NCI-H1694 treated with DMSO at 0.1 percent for 48 hours (cell line): ENCODE data around the gene CEP85L.

ENCODE experiments used
- DNase-seq: peaks from one replicate; lab custom pipeline; 2025; lab: John Stamatoyannopoulos, UW

Gene CEP85L

DNA sequence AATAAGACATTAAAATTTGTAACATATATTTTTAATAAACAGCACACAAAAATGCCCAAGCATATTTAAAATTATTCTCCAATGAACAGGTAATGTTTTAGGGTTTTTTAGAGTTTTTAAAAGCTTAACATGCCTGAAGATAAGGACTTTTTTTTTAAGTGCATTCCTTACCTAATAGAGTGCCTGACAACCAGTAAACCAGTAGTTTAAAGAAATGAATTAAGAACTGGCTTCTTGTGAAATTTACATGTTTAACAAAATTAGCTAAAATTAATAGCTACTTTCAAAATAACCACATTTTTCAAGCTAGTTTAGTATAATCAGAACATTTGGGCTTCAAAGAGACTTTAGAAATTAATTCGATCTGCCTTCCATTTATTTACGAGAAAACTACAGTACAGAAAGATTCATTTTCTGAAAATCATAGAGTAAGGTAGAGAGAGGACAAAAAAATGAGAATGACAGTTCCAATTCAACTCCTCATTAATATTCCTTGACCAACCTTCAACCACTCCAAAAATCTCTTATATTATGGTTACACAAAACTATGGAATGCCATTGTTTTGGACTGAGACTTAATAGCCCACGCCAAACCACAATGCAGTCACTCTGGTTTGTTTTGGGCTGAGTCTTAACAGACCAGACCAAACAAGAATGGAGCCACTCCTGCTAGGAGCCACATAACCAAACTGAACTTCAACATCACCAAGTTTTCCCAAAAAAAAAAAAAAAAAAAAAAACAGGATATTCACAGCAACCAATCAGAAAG is 109.0 kb downstream of the CEP85L start:
- no peak for DNase-seq

DNA sequence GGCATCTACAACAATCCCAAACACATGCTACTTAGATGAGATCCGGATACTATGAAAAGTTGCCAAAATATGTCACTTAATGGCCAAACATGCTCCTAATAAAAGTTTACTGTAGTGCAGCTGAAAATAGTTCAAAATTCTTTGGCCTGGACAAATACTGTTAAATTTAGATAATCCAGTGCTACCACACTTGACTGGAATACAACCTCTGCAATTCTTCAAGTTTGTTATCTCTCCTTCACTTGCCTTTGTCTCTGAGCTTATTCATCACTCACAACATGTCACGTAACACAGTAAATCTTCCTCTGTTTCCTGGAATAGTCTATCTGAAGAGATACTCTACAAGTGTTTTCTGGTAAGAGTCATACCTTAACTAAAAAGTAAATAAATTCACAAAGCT is 113.8 kb downstream of the CEP85L start:
- DNase-seq: no peak

DNA sequence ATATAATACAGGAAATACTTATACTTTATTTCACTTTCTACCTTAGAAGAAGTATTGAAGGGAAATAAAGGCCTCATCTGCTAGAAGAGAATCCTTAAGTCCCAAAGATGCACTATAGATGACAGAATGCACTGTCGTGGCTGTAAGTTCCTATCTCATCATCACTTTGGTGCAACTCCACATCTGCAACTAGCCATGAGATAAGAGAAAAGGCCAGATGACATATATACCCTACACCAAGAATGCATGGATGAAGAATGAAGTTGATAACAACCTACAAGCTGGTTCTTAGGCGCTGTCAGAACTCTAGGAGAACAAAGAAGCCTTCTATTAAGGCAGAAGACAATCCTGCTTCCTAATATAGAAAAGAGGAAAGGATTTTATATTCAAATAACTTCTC is 114.9 kb downstream of the CEP85L start:
- DNase-seq: no peak

DNA sequence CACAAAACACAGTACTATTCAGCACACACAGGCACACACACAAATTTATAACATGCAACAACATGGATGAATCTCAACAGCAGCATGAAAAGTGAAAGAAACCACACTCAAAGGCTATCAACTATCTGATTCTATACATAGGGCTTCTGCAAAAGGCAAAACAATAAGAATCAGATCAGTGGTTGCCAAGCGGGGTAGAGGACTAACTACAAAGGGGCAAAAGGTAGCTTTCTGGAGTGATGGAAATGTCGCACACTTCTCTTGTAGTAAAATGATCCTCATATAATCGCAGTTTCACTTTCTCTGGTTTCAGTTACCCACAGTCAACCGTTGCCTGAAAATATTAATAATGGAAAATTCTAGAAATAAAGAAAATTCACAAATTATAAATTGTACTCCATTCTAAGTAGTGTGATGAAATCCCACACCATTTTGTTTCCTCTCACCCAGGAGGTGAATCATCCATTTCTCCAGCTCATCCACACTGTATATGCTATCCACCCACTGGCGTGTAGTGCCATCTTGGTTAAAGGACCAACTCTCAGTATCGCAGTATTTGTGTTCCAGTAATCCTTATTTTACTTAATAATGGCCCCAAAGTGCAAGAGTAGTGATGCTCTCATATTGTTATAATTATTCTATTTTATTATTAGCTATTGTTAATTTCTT is 116.1 kb downstream of the CEP85L start:
- DNase-seq: no peak

DNA sequence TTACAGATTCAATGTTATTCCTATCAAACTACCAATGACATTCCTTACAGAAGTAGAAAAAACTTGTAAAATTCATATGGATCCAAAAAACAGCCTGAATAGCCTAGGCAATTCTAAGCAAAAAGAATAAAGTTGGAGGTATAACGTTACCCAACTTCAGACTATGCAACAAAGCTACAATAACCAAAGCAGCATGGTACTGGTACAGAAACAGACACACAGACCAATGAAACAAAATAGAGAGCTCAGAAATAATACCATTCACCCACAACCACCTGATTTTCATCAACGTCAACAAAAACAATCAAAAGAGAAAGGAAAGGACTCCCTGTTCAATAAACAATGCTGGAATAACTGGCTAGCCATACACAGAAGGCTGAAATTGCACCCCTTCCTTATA is 120.4 kb downstream of the CEP85L start:
- no peak for DNase-seq

DNA sequence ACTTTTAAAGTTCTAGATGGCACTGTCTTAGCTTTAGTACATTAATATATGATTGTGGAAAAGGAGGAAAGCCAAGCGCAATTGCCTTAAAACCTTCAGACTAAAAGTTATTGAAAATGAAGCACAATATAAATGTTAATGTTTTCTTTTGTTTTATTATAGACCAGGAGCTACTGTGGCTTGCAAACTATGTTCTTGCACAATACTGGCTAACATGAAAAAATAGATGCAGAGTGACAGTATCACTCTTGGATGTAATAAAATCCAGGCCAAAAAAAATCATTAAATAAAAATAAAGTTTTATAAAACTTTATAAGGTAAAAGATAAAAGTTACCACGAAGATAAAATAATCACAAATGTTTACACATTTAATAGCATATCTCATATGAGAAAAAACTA is 121.6 kb downstream of the CEP85L start:
- DNase-seq: no peak

DNA sequence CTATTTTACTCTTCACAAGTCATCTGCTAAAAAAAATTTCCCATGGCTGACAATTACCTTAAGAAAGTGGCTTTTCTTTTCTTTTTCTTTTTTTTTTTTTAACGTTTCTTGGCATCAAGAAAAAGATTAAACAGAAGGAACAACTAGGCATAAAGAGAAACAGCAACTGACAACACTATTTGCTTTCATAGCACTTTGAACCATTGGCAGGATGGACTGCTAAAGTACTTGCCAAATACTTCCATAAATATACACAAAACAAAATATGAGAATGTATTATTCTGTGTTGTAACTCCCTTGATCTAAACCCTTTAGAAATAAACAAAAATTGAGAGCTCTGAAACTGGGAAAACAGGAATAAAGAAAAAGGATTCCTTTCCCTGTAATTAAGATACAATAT is 123.3 kb downstream of the CEP85L start:
- DNase-seq: no peak

DNA sequence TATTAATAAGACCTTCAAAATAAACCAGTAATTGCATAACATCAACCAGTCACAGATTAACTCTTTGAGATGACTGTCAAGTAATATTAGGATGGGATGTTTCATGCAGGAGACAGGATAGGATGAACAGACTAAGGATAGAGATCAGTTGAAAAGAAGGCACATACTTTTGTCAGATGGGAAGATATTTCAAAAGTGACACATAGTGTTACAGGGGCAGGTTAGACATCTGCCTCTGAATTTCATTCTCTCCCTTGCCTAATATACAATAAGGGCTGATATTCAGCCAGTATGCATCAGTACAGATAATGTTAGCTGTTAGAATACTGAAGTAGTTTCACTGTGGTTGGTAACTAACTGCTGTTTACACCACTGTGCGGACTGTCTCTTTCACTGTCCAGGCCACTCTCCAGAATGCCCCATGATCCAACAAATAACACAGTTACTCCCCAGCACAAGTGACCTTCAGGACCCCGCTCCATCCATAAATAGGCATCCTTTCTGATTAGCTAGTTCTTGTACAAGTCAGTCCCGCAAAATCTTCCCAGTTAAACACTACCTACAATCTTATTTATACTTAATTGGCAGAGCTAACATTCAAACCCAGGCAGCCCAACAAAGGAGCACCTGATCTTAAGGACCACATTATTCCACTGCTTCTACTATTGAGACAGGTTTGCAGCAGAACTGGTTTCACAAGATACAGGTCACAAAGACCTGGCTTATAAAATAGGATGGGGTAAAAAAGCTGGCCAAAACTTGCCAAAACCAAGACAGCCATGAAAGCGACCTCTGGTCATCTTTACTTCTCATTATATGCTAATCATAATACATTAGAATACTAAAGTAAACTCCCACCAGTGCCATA is 125.2 kb downstream of the CEP85L start:
- no peak for DNase-seq

DNA sequence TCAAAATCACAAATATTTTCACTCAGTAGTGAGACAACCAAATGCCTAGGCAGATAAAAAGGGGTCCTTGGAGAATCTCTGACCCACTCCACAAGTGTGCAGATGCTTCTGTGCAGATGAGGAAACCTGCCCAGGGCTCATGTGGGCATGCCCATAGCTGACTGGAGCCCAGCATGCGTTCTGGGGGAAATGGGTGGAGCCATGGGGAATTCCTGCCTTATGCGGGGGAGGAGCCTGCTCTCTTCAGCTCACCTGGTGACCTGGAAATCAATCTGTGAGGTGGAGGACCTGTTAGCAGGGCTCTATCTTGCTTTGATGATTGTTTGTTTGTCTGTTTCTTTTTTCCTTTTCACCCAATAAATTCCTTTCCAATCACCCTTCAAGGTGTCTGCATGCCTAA is 126.7 kb downstream of the CEP85L start:
- no peak for DNase-seq

DNA sequence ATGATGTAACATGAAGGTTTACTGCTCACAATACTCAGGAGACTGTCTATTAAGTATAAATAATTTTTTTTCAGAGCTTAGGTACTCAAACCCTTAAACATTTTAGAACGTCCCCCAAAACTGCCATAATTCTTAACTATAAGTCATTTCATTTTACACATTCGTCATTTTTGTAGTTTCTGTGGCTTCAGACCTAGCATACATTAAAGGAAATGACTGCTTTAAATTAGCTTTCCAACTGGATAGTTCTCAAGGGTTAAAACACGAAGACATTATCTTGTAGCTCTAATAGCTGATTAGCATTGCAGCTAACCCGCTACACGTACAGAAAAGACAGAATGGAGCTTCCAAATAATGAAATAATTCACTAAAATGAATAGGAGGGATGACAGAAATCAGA is 128.2 kb downstream of the CEP85L start:
- no peak for DNase-seq

DNA sequence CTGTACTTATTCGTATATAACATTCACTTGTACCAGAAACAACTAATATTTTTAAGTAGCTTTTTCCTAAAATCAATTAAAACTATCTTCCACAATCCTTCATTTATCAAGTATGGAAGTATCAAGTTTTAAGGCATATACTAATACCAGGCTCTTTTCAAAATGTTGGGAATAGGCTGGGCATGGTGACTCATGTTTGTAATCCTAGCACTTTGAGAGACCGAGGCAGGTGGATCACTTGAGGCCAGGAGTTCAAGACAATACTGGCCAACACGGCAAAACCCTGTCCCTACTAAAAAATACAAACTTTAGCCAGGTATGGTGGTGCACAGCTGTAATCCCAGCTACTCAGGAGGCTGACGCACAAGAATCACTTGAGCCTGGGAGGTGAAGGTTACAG is 129.0 kb downstream of the CEP85L start:
- no peak for DNase-seq

DNA sequence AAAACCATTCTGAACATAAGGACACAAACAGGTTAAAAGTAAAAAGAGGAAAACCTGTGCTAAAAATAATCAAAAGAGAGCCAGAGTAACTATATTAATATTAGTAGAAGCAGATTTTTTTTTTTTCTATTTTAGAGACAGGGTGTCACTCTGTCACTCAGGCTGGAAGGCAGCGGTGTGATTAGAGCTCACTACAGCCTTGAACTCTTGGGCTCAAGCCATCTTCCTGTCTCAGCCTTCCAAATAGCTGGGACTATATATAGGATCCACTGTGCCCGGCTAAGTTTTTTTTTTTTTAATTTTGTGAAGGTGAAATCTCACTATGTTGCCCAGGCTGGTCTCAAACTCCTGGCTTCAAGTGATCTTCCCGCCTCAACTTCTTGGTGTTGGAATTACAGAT is 136.7 kb downstream of the CEP85L start:
- no peak for DNase-seq

DNA sequence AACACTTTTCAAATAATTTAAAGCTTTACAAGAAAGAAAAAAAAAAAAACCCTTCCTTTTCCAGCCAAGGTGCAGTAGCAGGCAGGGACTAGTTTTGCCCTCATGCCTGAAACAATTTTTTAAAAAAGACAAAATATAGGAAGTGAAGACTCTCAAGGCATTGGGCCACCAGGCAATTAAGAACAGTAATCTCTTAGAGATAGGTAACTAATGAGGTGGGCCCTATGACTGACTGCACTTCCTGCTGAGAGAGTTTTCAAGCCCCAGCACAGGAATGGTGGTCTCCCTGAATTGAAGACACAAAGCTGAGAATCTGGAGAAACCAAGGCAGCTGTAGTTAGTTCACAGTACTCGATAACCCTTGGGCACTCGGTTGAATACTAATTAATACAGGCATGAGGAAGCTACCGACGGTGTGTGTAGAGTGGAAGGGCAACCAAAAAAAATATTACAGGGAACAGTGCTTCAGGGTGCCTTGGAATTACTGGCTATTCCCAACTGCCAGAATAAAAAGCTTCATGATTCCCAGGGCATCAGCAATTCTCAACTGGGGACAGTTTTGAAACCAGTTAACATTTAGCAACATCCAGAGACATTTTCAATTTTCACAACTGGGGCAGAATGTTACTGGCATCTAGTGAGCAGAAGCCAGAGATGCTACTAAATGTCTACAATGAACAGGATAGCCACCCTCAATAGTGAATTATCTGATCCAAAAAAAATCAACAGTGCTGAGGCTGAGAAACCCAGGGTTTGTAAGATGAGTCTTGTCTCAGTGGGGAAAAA is 139.3 kb downstream of the CEP85L start:
- DNase-seq: no peak

DNA sequence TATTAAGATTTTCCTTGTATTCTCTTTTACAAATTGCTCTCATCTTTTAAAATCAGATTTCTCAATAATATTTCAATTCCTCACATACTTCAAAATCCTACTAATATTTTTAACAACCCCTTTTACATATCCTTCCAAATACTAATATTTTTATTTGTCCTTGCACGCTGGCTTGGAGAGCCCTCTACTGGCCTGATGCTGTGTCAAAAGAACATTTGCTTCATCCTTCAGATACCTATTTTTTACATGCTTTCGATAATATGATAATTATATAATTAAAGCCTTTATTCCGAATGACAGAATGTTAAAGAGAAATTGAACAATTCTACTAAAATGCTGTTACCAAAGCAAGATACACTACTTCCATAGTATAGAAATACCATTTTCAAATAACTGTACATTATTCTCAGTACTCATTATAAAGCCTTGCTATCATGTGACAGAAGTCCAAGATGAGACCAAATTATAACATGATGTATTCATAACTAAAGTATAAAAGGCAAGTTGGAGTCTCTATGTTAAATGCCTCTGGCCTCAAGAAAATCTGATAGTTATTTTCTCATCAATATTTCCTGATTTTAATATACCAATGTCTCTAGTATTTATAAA is 142.3 kb downstream of the CEP85L start:
- DNase-seq: peak; percentile 27

DNA sequence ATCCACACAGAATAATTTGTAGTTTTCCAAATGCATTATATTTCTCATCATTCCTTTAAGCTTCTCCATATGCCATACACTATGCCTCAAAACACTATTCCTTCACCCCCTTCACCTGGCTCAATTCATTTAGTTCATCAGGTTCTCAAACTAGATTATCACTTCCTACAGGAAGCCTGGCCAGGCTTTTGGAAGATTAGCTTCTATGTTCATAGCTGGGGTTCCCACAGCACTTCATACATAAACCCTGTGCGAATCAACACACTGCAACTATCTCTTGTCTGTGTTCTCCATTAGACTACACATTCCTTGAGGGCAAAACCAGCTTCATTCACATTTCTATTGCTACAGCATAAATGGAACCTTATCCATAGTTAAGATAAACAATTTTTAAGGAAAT is 143.8 kb downstream of the CEP85L start:
- DNase-seq: no peak

DNA sequence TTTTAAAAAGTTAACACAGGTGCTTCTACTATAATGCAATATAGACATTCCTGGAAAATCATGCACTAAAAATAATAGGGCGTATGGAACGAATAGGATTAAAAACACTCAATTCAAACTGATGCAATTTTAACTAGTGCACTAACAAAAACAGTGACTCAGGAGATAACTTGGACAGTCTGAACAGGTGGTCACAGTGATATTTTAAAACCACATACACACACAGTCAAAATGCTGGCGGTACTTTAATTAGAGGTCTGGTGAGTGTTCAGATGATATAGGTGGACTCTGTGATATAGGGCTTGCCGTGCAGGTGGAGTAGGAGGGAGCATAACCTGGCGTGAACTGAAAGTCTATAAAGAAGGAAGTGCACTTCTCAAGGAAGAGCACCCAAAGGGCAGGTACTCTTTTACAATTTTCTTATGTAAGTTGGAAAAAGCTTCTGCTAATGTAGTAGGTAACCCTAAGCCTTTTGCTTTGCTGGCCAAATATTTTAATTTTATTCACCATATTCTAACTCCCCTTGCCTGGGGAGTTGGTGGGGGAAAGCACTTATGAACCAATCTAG is 145.2 kb downstream of the CEP85L start:
- no peak for DNase-seq

DNA sequence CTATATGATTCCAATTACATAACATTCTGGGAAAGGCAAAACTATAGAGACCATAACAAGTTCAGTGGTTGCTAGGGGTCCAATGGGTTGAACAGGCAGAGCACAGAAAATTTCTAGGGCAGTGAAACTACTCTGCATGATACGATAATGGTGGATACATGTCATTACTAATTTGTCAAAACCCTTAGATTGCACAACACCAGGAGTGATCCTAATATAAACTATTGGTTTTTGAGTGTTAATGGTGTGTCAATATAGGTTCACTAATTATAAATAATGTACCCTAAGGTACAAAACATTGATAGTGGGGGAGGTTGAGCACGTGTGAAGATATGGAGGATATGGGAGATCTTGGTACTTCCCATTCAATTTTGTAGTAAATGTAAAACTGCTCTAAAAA is 145.7 kb downstream of the CEP85L start:
- DNase-seq: no peak

DNA sequence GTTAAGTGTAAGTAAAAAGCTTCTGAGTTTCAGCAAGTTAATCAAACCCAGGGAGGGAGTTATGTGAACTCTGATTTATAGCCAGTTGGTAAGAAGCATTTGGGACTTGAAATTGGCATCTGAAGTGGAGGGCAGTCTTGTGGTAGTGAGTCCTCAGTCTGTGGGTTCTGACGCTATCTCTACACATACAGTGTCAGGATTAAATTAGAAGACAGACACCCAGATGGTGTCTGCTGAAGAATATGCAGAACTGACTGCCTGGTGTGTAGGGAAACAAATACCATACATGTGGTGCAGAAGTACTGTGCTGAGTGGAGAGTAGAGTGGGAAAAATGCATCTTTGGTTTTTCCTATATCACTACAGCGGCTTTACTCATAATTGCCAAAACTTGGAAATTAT is 146.8 kb downstream of the CEP85L start:
- no peak for DNase-seq

DNA sequence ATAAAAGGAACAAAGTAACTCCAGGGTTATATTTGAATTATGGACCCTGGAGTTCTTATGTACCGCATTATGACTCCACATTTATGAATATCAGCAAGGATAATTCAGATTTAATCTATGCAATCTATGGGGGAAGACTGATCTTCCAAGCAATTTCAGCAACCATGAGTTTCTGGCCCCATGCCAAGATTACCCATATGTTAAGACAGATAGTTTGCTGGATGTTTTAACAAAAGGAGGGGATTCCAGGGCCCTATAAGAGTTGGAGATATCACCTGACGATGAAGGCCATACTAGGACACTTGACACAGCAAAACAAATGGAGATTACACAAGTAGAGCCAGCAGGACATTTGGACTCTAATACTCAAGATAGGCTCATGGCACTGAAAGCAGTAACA is 149.2 kb downstream of the CEP85L start:
- DNase-seq: no peak

DNA sequence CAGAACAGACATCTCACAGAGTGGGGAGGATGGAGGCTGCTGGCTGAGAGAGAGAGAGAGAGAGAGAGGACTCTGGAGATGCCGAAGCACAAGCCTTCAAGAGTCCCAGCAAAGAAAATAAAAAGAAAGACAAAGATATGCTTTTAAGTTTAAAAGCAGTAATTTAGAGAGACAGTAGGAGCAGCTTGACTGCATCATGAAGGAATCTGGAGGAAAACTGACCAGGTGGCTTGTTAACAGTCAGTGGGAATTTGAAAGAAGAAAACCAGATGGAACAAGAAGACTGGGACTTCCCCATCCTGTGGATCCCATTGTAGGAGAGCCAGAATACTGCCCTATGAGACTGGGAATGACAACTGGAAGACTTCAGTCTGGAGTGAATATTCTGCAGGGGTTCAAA is 149.6 kb downstream of the CEP85L start:
- DNase-seq: no peak

DNA sequence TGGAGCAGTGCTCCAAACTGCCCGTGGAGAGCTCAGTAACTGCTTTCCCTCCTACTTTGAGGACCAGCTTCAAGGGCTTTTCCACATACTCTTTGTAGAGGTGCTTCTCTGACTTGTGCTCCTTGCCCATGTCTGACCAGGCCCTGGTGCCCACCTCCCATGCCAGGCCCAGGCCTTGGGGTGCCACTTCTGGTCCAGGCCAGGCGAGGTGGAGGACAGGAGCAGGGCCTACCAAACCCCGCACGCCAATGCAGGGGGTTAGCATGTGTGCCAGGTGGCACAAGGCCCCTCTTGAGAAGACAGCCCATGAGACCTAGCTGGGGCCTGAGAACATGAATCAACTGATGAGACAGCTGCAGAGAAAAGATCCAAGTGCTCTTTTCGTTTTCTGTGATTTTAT is 150.3 kb downstream of the CEP85L start:
- no peak for DNase-seq
